ENCODE measurements around the gene FMO1. TPM values are rescaled to one million over a fixed set of nuclear protein-coding genes. Genes with fewer than 3 reads are reported as not detected.
"Not testable (repeated sequence)": the region's sequence is repeated elsewhere in the genome, so short reads cannot be mapped to it uniquely, and the experiment has no call there.

FMO1 gene
- total RNA-seq, 6 donors from 2014 or later: 0.67 to 1.3 (median 0.83) TPM; not detected in 3

DNA sequence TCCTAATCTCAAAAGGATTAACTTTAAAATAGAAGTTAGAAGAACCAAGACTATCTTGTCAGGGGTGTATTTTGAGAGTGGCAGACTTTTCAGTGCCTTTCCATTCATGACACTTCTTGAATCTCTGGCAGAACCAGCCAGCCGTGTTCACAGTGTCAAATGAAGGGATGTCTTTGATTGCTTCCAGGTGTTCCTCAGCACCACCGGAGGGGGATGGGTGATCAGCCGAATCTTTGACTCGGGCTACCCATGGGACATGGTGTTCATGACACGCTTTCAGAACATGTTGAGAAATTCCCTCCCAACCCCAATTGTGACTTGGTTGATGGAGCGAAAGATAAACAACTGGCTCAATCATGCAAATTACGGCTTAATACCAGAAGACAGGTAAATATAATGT is 32.3 kb downstream of the FMO1 start:
- no peaks in the 10 kb centered on the region for H3K27me3 ChIP-seq
- TF ChIP-seq, protein P1, sequence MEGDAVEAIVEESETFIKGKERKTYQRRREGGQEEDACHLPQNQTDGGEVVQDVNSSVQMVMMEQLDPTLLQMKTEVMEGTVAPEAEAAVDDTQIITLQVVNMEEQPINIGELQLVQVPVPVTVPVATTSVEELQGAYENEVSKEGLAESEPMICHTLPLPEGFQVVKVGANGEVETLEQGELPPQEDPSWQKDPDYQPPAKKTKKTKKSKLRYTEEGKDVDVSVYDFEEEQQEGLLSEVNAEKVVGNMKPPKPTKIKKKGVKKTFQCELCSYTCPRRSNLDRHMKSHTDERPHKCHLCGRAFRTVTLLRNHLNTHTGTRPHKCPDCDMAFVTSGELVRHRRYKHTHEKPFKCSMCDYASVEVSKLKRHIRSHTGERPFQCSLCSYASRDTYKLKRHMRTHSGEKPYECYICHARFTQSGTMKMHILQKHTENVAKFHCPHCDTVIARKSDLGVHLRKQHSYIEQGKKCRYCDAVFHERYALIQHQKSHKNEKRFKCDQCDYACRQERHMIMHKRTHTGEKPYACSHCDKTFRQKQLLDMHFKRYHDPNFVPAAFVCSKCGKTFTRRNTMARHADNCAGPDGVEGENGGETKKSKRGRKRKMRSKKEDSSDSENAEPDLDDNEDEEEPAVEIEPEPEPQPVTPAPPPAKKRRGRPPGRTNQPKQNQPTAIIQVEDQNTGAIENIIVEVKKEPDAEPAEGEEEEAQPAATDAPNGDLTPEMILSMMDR (IDR thresholded peaks at IDR 0.05): no peak
- no peak for TF ChIP-seq EP300 (IDR thresholded peaks at IDR 0.05)
- TF ChIP-seq POLR2AphosphoS5 (IDR thresholded peaks at IDR 0.05): no peak
- no peak for TF ChIP-seq POLR2A (IDR thresholded peaks at IDR 0.05)
- no peak for DNase-seq
- H3K4me3 ChIP-seq: no peak overlapping the region
- H3K4me1 ChIP-seq: no peaks in the 10 kb centered on the region
- WGBS, 2 donors: 82 to 89% methylated on average over 7 of the region's 7 CpGs
- H3K27ac ChIP-seq: no peak overlapping the region
- no peaks in the 10 kb centered on the region for H3K36me3 ChIP-seq
- H3K9me3 ChIP-seq: no peaks in the 10 kb centered on the region
- no peak for ATAC-seq (ENCODE audit: low FRiP score in 2 of 2)

DNA sequence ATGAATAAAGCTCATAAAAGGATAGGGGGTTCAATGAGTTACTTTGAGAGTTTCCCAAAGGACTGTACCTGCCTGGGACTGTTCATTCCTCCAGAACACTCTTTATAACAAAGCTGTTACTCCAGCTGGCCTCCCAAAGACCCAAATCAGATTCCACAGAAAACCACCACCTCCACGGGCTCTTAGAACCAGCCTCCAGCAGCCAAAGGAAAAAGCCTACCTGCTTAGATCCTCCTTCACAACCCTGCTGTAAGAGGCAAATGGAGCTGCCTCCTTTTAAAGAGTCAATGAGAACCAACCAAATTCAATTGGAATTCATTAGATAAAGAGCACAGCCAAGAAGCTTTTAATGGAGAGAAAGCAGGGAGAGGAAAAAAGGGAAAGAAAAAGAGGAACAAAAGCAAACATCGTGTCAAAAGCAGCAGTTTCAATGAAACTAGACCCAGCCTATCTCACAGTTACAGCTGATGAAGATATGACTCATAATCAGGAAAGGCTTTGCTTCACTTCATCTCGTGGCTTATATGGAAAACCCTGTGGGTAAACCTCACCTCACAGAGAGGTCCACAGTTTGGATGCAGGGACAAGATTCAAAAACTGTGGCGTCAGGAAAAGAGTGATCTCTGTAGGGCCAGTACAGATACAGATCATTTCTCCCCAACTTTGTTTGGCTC is 37.9 kb downstream of the FMO1 start:
- Histone ChIP-seq H3K27me3 (no peaks in the 10 kb centered on the region), H3K4me3 (no peak overlapping the region), H3K9me3 (no peaks in the 10 kb centered on the region), H3K4me1 (no peaks in the 10 kb centered on the region), H3K36me3 (no peaks in the 10 kb centered on the region), H3K27ac (no peak overlapping the region)
- DNase-seq: no peak
- WGBS, 2 donors: 58% methylated on average over 4 of the region's 4 CpGs
- ATAC-seq (ENCODE audit: low FRiP score in 2 of 2): peak in 1 of 2 donors; percentile 29
- TF ChIP-seq EP300 (IDR thresholded peaks at IDR 0.05): no peak
- no peak for TF ChIP-seq POLR2A (IDR thresholded peaks at IDR 0.05)
- TF ChIP-seq POLR2AphosphoS5 (IDR thresholded peaks at IDR 0.05): no peak
- TF ChIP-seq, protein P1 (IDR thresholded peaks at IDR 0.05): no peak

DNA sequence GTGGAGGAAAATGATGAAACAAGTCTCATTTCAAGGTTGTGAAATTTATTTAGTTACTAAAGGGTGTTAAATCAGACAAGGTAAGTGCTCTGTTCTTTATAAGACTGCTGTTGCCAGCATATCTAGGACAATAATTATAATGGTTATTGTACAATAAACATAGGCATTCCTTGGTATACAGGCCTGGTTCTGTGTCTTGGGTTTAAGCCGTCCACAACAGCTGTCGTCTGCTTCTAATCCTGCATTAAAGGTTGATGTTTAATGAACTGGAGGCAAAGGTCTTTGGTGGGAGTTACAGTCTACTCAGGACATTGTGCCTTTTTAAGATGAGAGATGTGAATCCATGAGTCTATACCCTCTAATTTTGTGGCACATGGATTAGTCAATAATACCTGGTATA is 42.3 kb downstream of the FMO1 start:
- Histone ChIP-seq H3K9me3 (no peaks in the 10 kb centered on the region), H3K4me1 (no peaks in the 10 kb centered on the region), H3K27me3 (no peaks in the 10 kb centered on the region), H3K4me3 (no peak overlapping the region), H3K36me3 (no peaks in the 10 kb centered on the region), H3K27ac (no peak overlapping the region)
- TF ChIP-seq, protein P1 (IDR thresholded peaks at IDR 0.05): no peak
- TF ChIP-seq EP300 (IDR thresholded peaks at IDR 0.05) (no peak), POLR2A (IDR thresholded peaks at IDR 0.05) (no peak), POLR2AphosphoS5 (IDR thresholded peaks at IDR 0.05) (no peak)
- DNase-seq: no peak
- 82 to 88% methylated on average over 2 of the region's 2 CpGs for WGBS, 2 donors
- ATAC-seq (ENCODE audit: low FRiP score in 2 of 2): no peak

DNA sequence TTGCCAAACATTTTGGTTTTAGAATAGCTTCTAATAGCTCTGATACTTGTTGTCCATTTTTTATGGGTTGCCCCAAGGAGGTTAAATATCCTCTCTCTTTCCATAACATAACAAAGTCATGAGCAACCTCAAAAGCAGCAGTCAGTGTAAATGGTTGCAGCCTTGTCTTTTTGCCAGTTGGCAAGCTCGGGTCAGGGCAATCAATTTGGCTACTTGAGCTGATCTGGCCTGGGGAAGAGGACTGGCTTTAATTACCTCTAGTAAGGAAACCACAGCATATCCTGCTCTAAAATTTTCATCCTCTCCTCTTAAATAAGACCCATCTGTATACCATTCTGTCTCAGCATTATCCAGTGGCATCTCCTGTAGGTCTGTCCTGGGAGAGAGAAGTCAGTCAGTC is 44.5 kb downstream of the FMO1 start:
- H3K27me3 ChIP-seq: no peaks in the 10 kb centered on the region
- TF ChIP-seq, protein P1 (IDR thresholded peaks at IDR 0.05): no peak
- TF ChIP-seq POLR2AphosphoS5 (IDR thresholded peaks at IDR 0.05) (no peak), EP300 (IDR thresholded peaks at IDR 0.05) (no peak), POLR2A (IDR thresholded peaks at IDR 0.05) (no peak)
- 60 to 67% methylated on average over 1 of the region's 1 CpG for WGBS, 2 donors
- H3K27ac ChIP-seq: no peak overlapping the region
- H3K9me3 ChIP-seq: no peaks in the 10 kb centered on the region
- H3K4me1 ChIP-seq: no peaks in the 10 kb centered on the region
- ATAC-seq (ENCODE audit: low FRiP score in 2 of 2): no peak
- no peak for DNase-seq
- no peaks in the 10 kb centered on the region for H3K36me3 ChIP-seq
- H3K4me3 ChIP-seq: no peak overlapping the region

DNA sequence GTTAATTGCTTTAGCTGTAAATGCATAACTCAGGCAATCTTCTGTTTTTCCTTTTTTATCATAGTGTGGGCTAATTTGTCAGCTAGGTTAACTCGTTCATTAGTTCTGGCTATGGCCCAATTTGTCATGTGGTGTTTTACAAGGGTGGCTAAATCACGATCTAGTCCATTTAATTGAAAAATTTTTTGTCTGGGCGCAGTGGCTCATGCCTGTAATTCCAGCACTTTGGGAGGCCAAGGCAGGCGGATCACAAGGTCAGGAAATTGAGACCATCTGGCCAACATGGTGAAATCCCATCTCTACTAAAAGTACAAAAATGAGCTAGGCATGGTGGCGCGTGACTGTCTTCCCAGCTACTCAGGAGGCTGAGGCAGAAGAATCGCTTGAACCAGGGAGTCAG is 47.1 kb downstream of the FMO1 start:
- ATAC-seq (ENCODE audit: low FRiP score in 2 of 2); H3K27ac ChIP-seq; H3K4me1 ChIP-seq; H3K9me3 ChIP-seq; DNase-seq; H3K36me3 ChIP-seq; H3K27me3 ChIP-seq; H3K4me3 ChIP-seq: not testable (repeated sequence)
- 77 to 86% methylated on average over 7 of the region's 7 CpGs for WGBS, 2 donors

All from upper lobe of left lung (tissue), 6 donors.